Activated naive CD4-positive, alpha-beta T cell treated with anti-CD3 and anti-CD28 coated beads, Interleukin-2, amount 10 ng/mL, durations not matched to agents 7 days and 5 days (primary cell): Measurements from ENCODE around the gene ZNF3.

ENCODE experiments used
- CTCF ChIA-PET: fragments of 350-600 bp; sonication (Branson Sonifier 250); formaldehyde crosslinking; loops from one replicate; lab custom pipeline; 2021; ENCODE audit warnings: antibody characterized with exemption; lab: Charles Lee
- DNase-seq: peaks from one replicate; pipeline ENCODE4 v3.0.0-alpha.2; 2020
- H3K27ac Mint-ChIP-seq: one replicate; pipeline ENCODE4 v1.8.0; 2021; ENCODE audit warnings: mild to moderate bottlenecking, moderate library complexity, mixed read lengths
- H3K27me3 Mint-ChIP-seq: one replicate; pipeline ENCODE4 v1.8.0; 2021; ENCODE audit warnings: mild to moderate bottlenecking, mixed read lengths
- H3K36me3 Mint-ChIP-seq: one replicate; pipeline ENCODE4 v1.8.0; 2021; ENCODE audit warnings: mixed read lengths
- H3K4me1 Mint-ChIP-seq: one replicate; pipeline ENCODE4 v1.8.0; 2021; ENCODE audit warnings: mixed read lengths
- H3K4me3 Mint-ChIP-seq: one replicate; pipeline ENCODE4 v1.8.0; 2021; ENCODE audit warnings: mild to moderate bottlenecking, moderate library complexity, mixed read lengths
- H3K9me3 Mint-ChIP-seq: one replicate; pipeline ENCODE4 v1.8.0; 2021; ENCODE audit warnings: mixed read lengths

ZNF3 gene

GRCh38 chr7:100040575-100040974, 40.9 kb downstream of the ZNF3 start:
- peaks cover 4% of the 10 kb centered on the region for H3K27me3 Mint-ChIP-seq
- H3K27ac Mint-ChIP-seq, result no peak overlapping the region
- H3K4me3 Mint-ChIP-seq, result no peak overlapping the region
- CTCF ChIA-PET, result no interaction called here
- peaks cover 26% of the 10 kb centered on the region for H3K4me1 Mint-ChIP-seq
- no peaks in the 10 kb centered on the region for H3K9me3 Mint-ChIP-seq
- H3K36me3 Mint-ChIP-seq, result peaks cover 19% of the 10 kb centered on the region
- no peak for DNase-seq

- Mint-ChIP-seq H3K4me1 (peaks cover 22% of the 10 kb centered on the region), H3K4me3 (no peak overlapping the region), H3K9me3 (no peaks in the 10 kb centered on the region), H3K27me3 (no peaks in the 10 kb centered on the region), H3K27ac (no peak overlapping the region), H3K36me3 (peaks cover 40% of the 10 kb centered on the region)
- CTCF ChIA-PET, result no interaction called here
- DNase-seq, result no peak
Observed at GRCh38 chr7:100038326-100038725, 43.2 kb downstream of the ZNF3 start.

- Mint-ChIP-seq H3K4me3 (no peak overlapping the region), H3K27me3 (no peaks in the 10 kb centered on the region), H3K27ac (no peak overlapping the region), H3K36me3 (peaks cover 52% of the 10 kb centered on the region), H3K9me3 (no peaks in the 10 kb centered on the region), H3K4me1 (peaks cover 13% of the 10 kb centered on the region)
- CTCF ChIA-PET, result interaction anchor here (0.7 kb wide), 1 partner anchor 43 kb away, joined by 3 read pairs; no protein-coding TSS in a partner anchor
- DNase-seq, result no peak
Observed at GRCh38 chr7:100035876-100036275, 45.6 kb downstream of the ZNF3 start.

GRCh38 chr7:100034871-100035510, 46.5 kb downstream of the ZNF3 start:
- no peak for DNase-seq
- Mint-ChIP-seq H3K4me3 (no peak overlapping the region), H3K27ac (no peak overlapping the region), H3K4me1 (peaks cover 5% of the 10 kb centered on the region), H3K36me3 (peaks cover 61% of the 10 kb centered on the region), H3K27me3 (no peaks in the 10 kb centered on the region), H3K9me3 (no peaks in the 10 kb centered on the region)
- CTCF ChIA-PET, result no interaction called here

- Mint-ChIP-seq H3K27me3 (no peaks in the 10 kb centered on the region), H3K4me1 (no peaks in the 10 kb centered on the region), H3K27ac (no peak overlapping the region), H3K36me3 (peaks cover 62% of the 10 kb centered on the region), H3K9me3 (no peaks in the 10 kb centered on the region), H3K4me3 (no peak overlapping the region)
- CTCF ChIA-PET, result no interaction called here
- no peak for DNase-seq
Observed at GRCh38 chr7:100033526-100033925, 48.0 kb downstream of the ZNF3 start.

GRCh38 chr7:100029596-100029995, 51.9 kb downstream of the ZNF3 start:
- CTCF ChIA-PET, result no interaction called here
- H3K27me3 Mint-ChIP-seq, result no peaks in the 10 kb centered on the region
- DNase-seq, result no peak
- no peak overlapping the region for H3K27ac Mint-ChIP-seq
- no peak overlapping the region for H3K4me3 Mint-ChIP-seq
- H3K4me1 Mint-ChIP-seq, result peaks cover 3% of the 10 kb centered on the region
- H3K9me3 Mint-ChIP-seq, result no peaks in the 10 kb centered on the region
- peaks cover 50% of the 10 kb centered on the region for H3K36me3 Mint-ChIP-seq

GRCh38 chr7:100027197-100027596, 54.3 kb downstream of the ZNF3 start:
- H3K36me3 Mint-ChIP-seq, result peaks cover 48% of the 10 kb centered on the region
- CTCF ChIA-PET, result interaction anchor here (1.4 kb wide), 1 partner anchor 55 kb away, joined by 3 read pairs; no protein-coding TSS in a partner anchor
- DNase-seq, result no peak

GRCh38 chr7:100024020-100024619, 57.4 kb downstream of the ZNF3 start:
- no peaks in the 10 kb centered on the region for H3K9me3 Mint-ChIP-seq
- DNase-seq, result no peak
- peaks cover 11% of the 10 kb centered on the region for H3K4me1 Mint-ChIP-seq
- peaks cover 34% of the 10 kb centered on the region for H3K36me3 Mint-ChIP-seq
- H3K4me3 Mint-ChIP-seq, result no peak overlapping the region
- no peaks in the 10 kb centered on the region for H3K27me3 Mint-ChIP-seq
- peak overlapping the region; percentile 52 for H3K27ac Mint-ChIP-seq
- CTCF ChIA-PET, result no interaction called here

More at GRCh38 chr7:100027197-100027596, 54.3 kb downstream of the ZNF3 start:
- Mint-ChIP-seq H3K9me3 (no peaks in the 10 kb centered on the region), H3K4me1 (peaks cover 6% of the 10 kb centered on the region), H3K27ac (no peak overlapping the region), H3K27me3 (no peaks in the 10 kb centered on the region), H3K4me3 (no peak overlapping the region)

- Mint-ChIP-seq H3K27ac (no peak overlapping the region), H3K27me3 (no peaks in the 10 kb centered on the region), H3K9me3 (no peaks in the 10 kb centered on the region), H3K4me1 (peaks cover 15% of the 10 kb centered on the region), H3K36me3 (peaks cover 34% of the 10 kb centered on the region), H3K4me3 (no peak overlapping the region)
- DNase-seq, result no peak
- CTCF ChIA-PET, result no interaction called here
Observed at GRCh38 chr7:100023526-100023925, 58.0 kb downstream of the ZNF3 start.

GRCh38 chr7:100022621-100023020, 58.9 kb downstream of the ZNF3 start:
- no peaks in the 10 kb centered on the region for H3K9me3 Mint-ChIP-seq
- H3K27ac Mint-ChIP-seq, result no peak overlapping the region
- H3K27me3 Mint-ChIP-seq, result no peaks in the 10 kb centered on the region
- H3K4me1 Mint-ChIP-seq, result peaks cover 21% of the 10 kb centered on the region
- CTCF ChIA-PET, result interaction anchor here (1.5 kb wide), 1 partner anchor 9 kb away, joined by 3 read pairs; no protein-coding TSS in a partner anchor
- peaks cover 37% of the 10 kb centered on the region for H3K36me3 Mint-ChIP-seq
- DNase-seq, result no peak
- no peak overlapping the region for H3K4me3 Mint-ChIP-seq

- peaks cover 33% of the 10 kb centered on the region for H3K4me1 Mint-ChIP-seq
- H3K4me3 Mint-ChIP-seq, result no peak overlapping the region
- no peaks in the 10 kb centered on the region for H3K27me3 Mint-ChIP-seq
- no peak overlapping the region for H3K27ac Mint-ChIP-seq
- H3K36me3 Mint-ChIP-seq, result peaks cover 37% of the 10 kb centered on the region
- CTCF ChIA-PET, result interaction anchor here (0.7 to 1.3 kb wide), 4 partner anchors 9 to 29 kb away, joined by 3 to 4 read pairs (median 4); no protein-coding TSS in a partner anchor
- no peak for DNase-seq
- H3K9me3 Mint-ChIP-seq, result no peaks in the 10 kb centered on the region
Observed at GRCh38 chr7:100021297-100021696, 60.2 kb downstream of the ZNF3 start.
